Stimulated activated CD8-positive, alpha-beta memory T cell treated with anti-CD3 and anti-CD28 coated beads, Interleukin-12 subunit alpha, Interleukin-12 subunit beta, amount 100 ng/mL, for 24 hours (primary cell): ENCODE results near the gene CLCN4.

ENCODE experiments used
- DNase-seq: peaks from one replicate; pipeline ENCODE4 v3.0.0-alpha.2; 2020; ENCODE audit errors: extremely low read depth

The CLCN4 gene

DNA sequence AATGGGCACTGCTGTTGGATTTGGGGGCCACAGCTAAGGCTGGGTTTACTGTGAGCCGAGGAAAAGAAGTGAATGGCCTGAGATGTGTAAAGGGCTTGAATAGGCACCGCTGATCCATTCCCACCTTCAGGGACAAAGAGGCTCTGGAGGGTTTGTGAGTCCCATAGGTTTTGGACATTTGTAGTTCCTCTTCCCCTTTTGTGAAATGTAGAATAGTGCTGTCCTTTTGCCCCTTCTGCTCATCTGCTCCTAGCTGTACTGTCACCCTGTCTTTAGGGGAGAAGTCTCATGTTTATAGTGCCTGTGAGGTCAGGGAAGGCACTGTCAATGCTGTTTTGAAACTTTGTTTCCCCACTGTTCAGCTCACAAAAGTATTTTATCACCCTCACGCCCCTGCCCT is 26.4 kb upstream of the CLCN4 start:
- no peak for DNase-seq

DNA sequence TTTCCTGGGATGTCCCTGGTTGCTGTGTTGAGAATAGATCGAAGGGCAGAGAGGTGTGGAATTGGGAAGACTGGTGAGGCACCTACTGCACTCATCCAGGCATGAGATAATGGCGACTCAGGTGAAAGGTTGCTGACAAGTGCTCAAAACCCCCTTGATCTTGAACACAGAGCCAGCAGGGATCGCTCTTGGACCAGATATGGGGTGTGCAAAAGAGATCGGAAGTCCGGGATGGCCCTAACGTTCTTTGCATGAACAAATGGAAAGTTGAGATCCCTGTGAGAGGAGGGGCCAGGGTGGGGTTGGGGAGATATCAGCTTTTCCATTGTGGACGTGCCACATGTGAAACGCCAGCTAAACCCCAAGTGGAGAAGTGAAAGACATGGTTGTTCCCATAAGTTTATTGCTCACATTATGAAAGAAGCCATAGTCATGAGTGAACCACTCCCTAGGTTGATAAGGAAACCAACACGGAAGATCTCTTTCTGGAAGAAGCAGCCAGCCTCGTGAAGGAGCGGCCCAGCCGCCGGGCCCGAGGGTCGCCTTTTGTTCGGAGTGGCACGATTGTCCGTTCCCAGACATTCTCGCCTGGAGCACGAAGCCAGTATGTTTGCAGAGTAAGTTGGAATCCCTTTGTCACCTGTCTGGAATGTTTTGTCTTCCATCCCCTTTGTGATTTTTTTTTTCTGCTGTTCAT is 22.6 kb upstream of the CLCN4 start:
- DNase-seq = no peak

DNA sequence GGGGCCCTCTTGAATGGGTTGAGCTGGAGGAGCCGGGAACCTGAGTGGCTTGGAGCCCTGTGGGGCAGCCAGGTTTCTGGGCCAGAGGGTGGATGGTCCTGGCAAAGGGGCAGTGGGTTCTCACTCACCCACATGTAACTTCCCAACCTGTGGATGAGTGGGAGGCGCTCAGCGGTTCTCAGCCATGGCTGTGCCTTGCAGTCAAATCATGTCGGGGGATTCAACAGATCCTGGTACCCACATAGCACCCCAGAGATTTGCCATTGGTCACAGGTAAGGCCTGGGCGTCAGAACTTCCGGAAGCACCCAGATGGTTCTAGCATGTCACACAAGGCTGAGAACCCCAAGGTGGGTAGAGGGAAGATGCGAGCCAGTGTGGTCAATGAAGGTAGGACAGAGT is 21.9 kb upstream of the CLCN4 start:
- DNase-seq = no peak

DNA sequence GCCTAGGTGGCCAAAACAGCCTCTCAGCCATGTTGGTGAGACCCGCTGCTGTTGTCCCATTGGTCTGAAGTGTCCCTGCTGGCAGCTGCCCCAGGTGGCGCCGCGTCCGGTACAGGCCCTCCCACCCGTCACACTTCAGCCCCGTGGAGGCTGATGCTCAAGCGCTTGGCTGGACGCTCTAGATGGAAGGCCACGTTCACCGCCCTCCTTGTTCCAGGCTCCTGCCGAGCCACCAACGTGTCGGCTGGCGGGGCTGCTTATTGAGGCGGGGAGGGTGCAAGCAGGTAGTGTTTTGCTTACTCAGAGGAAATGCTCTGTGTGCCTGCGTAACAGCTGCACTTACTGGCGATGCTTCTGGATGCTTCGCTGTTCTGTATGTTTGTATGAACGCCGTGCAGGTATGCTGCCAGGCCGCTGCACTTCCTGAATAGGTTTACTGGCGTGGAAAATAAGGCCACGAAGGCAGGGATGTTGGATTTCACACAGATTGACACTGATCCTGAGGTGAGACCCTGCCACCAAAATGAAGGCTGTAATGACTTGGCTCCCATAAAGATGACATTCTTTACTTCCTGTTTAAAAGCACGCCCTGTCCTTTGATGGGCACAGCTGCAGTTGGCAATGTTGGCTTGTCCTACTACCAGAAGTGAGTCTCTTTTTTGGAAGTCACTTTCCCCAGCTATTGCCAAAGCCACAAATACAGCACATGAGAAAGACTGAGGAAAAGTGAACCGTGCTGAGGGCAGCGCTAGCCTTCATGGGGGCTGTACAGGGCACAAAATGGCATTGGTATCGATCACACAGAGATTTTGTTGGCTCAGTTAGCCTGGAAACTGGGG is 21.0 kb upstream of the CLCN4 start:
- DNase-seq = no peak

DNA sequence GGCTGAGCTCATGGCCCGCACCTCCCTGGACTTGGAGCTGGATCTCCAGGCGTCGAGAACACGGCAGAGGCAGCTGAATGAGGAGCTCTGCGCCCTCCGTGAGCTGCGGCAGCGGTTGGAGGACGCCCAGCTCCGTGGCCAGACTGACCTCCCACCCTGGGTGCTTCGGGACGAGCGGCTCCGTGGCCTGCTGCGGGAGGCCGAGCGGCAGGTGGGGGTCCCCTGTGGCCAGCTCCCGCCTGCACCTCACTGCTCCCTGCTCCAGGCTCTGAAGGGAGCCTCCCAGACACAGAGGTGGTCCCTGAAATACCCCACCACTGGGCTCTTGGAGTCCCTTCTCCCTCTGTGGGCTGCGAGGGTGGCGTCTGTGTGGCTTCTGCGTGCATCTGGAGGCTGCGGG is 18.0 kb upstream of the CLCN4 start:
- DNase-seq = no peak

DNA sequence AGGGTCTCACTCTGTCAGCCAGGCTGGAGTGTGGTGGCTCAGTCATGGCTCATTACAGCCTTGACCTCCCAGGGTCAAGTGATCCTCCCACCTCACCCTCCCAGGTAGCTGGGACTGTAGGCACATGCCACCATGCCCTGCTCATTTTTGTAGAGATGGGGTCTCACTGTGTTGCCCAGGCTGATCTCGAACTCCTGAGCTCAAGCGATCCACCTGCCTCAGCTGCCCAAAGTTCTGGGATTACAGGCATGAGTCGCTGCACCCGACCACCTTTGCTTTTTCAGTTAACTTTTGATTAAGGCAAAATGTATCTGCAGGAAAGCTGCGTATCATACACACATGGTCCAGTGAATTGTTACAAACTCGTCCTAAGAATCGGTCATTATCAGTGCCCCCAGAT is 16.5 kb upstream of the CLCN4 start:
- no peak for DNase-seq

DNA sequence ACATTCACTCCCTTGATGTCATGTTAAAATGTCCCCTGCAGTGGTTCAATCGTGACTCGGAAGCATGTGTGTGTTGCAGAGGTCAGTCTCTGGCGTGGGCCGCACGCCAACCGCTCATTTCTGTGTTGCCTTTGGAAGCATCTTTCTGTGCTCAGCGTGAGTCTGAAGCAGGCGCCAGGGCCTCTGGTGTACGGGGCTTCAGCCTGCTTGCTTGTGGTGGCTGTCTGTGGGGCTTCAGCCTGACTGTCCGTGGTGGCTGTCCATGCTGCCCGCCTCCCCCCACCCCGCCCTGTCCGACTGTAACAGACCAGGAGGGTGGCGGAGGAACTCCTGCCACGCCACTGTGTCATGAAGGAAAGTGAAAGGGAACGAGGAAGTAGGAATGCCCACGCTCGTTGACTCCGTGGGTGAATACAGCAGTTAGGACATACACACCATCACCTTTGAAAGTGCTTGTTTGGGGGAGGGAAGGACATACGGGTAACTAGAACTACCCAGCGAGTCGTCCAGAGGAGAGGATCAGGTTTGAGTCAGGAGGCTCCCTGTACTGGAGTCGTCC is 14.7 kb upstream of the CLCN4 start:
- DNase-seq = no peak

DNA sequence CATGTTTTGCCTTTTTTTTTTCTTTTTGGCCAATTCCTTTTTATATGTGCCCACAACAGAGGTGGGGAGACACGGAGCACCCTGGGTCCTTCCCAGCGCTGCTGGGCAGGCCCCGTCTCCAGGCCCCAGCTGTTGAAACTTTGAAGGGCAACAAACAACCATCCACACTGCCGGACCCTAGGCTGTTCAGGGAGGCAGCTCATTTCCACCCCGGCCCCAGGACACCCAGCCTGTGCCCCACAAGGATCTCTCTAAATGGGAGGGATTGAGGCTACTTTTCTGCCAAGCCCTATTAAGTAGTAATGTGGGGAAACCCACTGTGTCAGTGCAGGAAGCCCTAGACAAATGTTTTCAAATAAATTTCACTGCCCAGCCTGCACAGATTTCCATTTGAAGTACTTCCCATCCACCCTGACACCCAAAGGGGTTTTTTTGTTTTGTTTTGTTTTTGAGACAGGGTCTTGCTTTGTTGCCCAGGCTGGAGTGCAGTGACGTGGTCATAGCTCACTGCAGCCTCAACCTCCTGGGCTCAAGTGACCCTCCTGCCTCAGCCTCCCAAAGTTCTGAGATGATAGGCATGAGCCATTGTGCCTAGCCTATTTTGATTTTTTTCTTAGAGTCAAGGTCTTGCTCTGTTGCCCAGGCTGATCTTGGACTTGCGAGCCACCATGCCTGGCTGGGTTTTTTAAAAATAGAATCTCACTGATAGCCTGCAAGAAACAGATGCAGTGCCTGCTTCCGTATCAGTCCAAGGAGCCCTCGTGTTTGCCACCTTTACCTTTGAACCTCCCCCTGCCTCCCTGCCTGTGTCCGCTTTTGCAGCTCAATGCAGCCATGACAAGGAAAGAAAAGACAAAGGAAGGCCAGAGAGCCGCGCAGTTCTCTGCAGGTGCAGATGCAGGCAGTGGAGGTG is 13.4 kb upstream of the CLCN4 start:
- DNase-seq = no peak

DNA sequence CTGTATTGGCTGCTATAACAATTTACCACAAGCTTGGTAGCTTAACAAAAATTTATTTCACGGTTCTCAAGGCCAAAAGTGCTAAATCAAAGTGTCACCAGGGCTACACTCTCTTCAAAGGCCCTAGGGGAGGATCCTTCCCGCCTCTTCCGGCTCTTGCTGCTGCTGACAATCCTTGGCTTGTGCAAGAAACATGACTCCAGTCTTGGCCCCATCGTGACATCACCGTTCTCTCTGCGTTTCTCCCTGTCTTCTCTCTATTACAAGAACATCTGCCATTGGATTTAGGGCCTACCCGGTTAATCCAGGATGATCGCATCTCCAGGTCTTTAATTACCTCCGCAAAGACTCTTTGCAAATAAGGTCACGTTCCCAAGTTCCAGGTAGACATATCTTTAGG is 10.4 kb upstream of the CLCN4 start:
- DNase-seq = no peak

DNA sequence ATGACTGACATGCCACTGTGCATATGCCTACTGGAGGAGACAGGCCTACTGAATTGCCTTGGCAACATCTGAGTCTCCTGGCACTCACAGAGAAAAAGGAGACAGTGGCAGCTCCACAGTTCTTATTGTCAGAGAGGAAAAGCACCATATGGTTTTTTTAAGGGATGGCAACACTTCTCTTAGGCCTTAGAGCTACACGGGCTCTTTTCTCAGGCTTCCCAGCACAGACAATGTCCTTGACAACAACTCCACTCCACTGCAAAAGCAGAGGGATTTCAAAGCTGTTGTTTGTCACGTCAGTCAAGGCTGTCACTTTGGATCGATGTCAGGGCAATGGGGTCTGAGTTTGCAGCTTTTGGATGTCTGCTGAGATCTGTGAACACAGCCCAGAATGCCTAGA is 4.7 kb upstream of the CLCN4 start:
- DNase-seq = no peak

DNA sequence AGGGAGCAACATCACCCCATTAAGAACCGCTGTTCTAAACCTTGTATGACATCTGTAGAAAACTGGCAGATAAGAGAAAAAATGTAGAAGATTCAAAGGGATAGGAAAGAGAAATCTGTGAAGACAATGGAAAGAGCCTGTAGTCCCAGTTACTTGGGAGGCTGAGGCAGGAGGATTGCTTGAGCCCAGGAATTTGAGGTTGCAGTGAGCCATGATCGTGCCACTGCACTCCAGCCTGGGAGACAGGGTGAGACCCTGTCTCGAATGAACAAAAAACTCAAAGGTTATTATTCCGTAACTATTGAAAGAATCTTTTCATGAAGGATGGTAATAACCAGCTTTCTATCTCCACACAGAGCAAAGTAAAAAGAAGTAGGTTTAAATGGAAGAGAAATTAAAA is 1.6 kb upstream of the CLCN4 start:
- no peak for DNase-seq

DNA sequence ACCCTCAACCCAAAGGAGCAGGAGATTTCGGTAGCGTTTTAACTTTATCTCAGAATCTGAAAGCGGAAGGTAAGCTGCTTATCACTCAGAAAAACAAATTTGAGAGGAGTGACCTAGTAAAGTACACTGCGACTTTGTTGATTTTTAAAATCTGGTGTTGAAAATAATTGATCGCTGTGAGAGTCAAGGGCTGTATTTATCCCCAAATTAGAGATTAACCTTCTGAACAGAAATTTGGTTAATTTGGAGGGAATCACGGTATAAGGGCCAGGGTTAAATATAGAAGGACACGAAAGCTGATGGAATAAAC is 212 bp downstream of the CLCN4 start:
- DNase-seq = no peak

DNA sequence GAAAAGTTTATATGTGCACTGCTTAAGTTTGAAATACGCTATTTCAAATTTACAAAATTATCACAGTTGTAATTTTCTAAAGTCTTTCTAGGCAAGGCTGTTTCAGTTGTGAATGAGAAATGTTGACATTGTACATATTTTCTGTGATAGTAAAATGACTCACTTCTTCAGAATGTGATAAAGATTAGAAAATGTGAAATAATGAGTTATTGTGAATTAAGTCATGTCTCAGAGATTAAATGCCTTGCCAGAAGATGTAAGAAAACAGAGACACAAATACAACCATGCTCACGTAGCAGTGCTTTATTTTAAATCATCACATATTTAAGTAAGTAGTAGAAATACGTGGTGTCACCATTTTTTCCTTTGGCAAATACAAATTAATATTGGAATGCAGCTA is 768 bp downstream of the CLCN4 start:
- no peak for DNase-seq

DNA sequence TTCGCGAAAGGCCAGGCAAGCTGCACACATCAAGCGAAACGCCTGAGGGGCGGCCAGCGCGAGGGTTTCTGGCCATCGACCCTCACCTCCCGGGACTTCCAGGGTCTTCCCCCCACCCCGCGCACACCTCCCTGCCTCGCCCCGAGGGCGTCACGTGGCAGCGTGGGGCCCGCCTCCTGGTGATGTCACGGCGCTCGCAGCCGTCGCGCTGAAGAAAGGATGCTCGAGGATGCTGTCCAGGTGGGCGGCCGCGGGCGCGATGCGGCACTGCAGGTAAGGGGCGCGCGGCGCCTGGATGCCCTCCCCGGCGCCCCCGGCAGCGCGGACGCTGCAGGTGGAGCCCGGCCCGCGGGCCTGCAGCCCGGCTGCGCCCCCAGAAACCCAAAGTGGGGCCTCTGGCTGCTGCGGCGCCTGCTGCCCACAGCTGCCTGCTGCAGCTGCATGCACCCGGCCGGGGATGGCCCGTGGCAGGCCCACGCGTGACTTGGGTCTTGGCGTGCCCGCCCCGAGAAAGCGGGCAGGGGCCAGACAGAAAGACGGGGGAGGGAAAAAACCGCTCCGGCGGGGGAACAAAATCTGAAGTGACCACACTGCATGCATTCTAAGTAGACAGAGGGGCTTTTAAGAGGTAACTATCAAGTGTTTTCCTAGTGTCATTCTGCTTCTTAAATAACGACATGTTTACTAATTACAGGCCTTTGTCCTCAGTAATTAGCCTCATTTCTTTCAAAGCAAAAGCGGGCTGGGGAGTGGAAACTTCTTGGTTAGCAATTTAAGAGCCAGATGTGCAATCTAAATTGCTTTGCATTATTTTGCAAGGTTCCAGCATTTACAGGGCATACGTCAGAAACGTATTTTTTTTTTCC is 1.7 kb downstream of the CLCN4 start:
- no peak for DNase-seq

DNA sequence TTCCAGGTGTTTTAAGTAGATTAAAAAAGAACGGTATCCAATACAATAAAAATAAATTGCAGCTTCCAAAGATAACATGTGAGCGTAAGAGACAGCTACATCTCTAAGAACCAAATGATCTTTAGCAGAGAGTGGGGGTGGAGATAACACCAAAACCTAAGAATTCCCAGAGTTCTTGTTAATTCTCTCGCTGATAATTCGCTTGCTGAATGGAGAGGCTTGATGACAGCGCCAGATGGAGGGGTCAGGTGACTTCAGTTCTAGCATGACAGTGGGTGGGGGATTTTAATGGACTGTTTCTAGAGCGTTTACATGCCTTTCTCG is 2.3 kb downstream of the CLCN4 start:
- DNase-seq = no peak

DNA sequence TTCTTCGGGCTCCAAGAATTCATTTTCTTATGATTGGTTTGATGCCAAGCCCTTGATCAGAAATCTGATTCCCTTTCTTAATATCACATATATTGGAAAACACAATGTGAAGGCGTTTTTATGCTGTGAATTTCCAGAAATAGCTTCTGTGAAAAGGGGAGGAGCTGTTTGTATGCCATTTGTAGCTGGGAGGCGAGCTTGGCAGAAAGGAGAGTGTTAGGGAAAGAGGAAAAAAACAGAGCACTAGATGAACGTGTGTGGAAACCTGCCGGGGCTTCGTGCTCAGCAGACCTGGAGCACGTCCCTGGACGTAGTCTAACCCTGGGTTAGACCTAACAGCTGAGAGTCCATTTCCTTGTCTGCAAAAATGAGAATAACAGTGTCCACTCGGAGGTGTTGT is 3.4 kb downstream of the CLCN4 start:
- DNase-seq = no peak

DNA sequence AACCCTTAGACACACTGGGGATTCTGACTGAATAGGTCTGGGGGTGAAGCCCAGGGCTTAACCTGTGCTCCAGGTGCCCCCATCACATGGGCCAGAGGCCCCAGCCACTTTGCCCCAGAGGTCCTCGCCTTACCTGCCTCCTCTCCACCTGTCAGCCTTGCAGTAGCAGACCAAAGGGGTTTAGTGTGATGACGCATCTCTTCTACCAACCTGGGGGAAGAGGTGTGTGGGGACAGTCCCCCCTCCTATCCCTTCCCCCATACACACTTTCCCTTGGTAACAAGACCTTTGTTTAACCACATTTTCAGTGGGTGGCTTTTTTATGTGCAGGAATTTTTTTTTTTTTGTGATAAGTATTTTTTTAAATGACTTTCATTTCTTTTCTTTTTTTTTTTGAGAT is 6.3 kb downstream of the CLCN4 start:
- DNase-seq = no peak

DNA sequence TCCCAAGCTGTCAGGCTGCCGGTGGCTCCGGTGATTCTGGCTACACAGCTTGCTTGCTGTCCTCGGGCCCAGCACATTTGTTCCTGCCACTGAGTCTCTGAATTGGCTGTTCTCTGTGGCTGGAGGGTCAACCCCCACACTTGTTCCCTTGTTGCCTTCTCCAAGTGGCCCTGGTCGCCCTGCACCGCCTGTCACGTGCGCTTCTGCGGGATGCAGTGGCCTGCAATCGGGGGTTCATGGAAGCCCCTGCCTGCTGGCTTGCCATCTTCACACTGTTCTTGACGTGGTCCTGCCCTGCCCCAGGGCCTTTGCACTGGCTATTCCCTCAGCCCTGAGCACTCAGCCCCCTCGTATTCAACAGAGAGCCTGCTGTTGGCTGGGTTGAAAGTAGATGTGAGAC is 8.1 kb downstream of the CLCN4 start:
- no peak for DNase-seq

DNA sequence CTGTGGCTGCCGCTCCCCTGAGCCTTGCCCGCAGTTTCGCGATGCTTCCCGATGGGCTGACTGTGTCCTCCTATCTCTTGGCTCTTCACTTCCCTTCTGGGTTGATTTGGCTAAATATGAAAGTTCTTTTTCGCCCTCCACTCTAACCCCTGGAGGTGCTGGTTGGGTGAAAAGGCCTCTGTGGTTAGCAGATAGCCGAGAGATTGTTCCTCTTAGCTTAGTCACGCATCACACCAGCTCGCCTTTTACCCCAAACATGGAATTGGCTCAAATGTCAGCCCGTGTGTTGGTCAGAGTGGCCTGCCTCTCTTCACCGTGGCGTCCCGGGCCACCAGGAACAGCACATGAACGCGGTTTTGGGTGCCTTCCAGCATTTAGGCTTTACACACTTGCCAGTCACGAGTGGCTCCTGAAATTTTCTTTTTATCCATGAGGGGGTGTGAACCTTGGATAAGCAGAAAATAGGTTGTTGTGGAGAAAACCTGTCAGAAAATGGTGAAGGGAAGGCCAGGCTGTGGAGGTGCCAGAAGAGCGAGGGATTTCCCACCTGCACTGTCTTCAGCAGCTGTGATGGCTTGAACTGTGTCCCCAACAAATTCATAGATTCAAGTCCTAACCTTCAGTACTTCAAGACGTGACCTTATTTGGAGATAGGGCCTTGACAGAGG is 8.9 kb downstream of the CLCN4 start:
- no peak for DNase-seq

DNA sequence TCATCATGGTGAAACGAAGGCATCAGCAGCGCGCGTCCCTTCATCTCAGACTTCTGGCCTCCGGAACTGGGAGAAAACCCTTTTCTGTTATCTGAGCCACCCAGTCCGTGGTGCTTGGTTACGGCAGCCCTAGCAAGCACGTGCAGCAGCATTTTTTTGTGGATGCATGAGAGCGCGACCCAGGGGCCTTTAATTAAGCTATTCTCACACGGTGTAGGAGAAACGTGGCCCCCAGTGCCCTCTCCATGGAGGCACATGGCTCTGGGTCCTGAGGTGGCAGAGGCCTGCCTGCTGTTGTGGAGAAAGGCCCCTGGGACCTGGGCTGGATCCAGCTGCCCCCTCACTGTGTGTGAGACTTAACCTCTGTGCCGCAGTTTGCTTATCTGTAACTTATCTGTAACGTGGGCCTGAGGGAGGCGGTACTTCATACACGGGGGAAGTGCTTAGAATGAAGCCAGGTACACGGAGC is 9.5 kb downstream of the CLCN4 start:
- no peak for DNase-seq

DNA sequence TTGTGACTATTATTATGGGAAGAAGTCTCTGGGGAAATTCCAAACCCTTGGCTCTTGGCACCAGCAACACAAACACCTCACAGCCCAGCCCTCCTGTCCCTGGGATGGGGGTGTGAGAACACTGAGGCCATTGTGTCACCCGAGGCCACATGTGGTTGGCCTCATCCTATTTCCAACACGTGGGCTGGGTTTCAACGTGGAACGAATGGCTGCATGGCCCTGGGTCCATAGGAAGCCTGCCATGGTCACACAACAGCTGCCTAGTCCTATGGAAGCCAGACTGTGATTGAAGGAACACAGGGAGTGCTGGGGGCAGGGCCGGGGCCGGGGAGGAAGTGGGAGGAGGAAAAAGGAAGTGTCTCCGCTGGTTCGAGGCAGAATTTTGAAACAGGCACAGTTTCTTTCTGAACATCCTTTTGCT is 10.0 kb downstream of the CLCN4 start:
- no peak for DNase-seq
